Stimulated activated CD8-positive, alpha-beta memory T cell treated with anti-CD3 and anti-CD28 coated beads, Interleukin-7, amount 100 ng/mL, for 1 hour (primary cell): Measurements from ENCODE around the gene GDF9.

Source experiments
- DNase-seq, 2 donors: peaks; one replicate each; pipeline ENCODE4 v3.0.0-alpha.2; 2020; ENCODE audit warnings: low read depth in 2 of 2

The GDF9 gene

DNA sequence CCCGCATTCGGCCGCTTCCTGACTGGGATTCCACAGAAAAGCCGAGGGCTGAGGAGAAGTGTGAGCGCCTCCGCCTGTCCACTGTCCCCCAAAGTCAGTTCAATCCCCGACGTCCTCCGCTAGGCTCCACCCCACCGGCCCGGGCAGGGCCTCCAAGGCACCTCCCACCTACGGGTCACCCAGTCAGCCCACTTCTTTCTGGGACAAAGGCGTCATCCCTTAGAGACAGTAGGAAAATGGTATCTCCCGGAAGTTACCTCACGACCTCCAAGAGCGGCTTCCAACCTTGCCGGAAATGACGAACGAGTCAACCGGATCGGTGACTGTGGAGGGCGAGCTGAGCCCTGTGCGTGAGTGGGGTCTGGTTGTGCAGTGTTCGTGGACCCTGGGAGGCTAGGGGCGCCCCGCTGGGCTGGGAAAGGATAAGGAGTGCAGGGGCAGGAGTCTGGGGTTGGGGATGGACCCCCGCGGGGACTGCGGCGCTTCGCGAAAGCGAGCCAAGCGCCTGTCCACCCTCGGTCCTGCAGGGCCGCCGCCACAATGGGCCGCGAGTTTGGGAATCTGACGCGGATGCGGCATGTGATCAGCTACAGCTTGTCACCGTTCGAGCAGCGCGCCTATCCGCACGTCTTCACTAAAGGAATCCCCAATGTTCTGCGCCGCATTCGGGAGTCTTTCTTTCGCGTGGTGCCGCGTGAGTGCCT is at the start of gene GDF9, which contains the start of gene UQCRQ:
GDF9 (minus strand) TSS at position 128 of the 704 bp plus-strand sequence. CDS start 1,936 bp downstream, outside the sequence.
UQCRQ (plus strand) TSS at position 301 of the 704 bp plus-strand sequence; CDS start at position 541, 240 bp downstream.
- peak; percentile 76 to 80 for DNase-seq

- DNase-seq, result no peak
These were observed 49.4 kb upstream of the GDF9 start for GRCh38 chr5:132915681-132916080.

- DNase-seq, result no peak
These were observed 43.4 kb upstream of the GDF9 start for GRCh38 chr5:132909702-132910101.

DNA sequence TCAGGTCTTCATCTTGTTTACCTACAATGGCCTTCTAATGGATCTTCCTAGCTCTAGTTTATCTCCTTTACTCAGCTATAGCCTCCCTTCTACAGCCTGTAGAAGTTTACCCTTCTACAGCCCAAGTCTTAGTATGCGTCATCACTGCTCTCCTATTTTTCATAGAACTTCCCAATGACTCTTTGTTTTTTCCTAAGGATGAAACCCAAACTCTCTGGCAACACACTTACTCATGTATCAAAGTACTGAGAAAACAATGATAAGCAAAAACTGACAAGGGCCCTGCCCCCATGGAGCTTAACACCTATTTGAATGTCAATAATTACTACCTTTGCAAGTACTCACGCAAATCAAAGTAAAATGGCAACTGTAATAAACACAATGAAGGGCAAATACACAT is 40.9 kb upstream of the GDF9 start:
- DNase-seq, result no peak

DNA sequence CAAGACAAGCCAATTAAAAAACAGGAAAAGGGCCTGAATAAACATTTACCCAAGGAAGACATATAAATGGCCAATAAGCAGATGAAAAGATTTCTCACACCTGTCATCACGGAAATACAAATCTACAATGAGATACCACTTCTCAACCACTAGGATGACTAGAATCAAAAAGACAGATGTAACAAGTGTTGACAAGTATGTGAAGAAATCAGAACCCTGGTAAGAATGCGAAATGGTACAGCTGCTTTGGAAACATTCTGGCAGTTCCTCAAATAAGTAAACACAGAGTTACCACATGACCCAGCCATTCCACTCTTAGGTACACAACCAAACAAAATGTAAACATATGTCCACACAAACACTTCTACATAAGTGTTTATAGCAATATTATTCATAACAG is 39.7 kb upstream of the GDF9 start:
- no peak for DNase-seq

GRCh38 chr5:132901730-132902129 is 35.5 kb upstream of the GDF9 start:
- DNase-seq, result no peak

GRCh38 chr5:132901036-132901435 is 34.8 kb upstream of the GDF9 start:
- DNase-seq, result no peak

DNA sequence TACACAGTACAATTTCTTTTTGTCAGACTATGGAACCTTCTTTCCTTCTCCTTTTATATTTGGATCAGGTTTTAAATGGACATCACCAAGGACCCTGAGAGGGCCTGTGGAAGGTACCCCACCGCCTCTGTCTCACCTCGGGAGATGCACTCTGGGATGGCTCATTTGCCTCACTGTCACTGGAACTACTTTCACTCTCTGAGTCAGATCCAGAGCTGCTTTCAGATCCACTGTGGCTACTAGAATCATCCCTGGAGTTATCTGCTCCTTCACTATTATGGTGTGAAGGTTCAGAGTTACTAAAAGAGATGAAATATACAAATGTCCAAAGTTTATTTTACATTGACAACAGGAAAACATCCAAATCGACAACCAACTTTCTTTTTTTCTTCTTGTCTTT is 31.8 kb upstream of the GDF9 start:
- no peak for DNase-seq

- no peak for DNase-seq
These were observed 30.4 kb upstream of the GDF9 start for GRCh38 chr5:132896685-132897084.

- no peak for DNase-seq
These were observed 29.5 kb upstream of the GDF9 start for GRCh38 chr5:132895719-132896305.

DNA sequence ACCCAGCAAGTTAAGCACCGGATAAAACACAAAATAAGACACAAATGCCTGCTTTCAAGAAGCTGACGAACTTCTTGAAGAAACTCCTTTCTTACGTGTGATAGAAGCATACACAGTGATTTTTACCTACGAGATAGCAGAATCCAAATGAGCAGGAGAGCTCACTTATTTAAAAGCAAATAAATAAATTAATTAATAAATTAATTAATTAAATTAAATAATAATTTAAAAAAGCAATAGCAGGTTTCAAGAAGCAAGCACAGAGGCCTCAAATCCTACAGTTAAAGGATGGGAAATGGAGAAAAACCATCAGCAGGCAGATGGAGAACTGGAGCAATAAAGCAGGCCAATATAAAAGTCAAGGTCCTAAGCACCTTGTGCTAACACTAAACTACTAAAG is 24.5 kb upstream of the GDF9 start:
- DNase-seq, result no peak

- no peak for DNase-seq
These were observed 23.2 kb upstream of the GDF9 start for GRCh38 chr5:132889501-132889900.

GRCh38 chr5:132887283-132887682 is 21.0 kb upstream of the GDF9 start:
- DNase-seq, result no peak

DNA sequence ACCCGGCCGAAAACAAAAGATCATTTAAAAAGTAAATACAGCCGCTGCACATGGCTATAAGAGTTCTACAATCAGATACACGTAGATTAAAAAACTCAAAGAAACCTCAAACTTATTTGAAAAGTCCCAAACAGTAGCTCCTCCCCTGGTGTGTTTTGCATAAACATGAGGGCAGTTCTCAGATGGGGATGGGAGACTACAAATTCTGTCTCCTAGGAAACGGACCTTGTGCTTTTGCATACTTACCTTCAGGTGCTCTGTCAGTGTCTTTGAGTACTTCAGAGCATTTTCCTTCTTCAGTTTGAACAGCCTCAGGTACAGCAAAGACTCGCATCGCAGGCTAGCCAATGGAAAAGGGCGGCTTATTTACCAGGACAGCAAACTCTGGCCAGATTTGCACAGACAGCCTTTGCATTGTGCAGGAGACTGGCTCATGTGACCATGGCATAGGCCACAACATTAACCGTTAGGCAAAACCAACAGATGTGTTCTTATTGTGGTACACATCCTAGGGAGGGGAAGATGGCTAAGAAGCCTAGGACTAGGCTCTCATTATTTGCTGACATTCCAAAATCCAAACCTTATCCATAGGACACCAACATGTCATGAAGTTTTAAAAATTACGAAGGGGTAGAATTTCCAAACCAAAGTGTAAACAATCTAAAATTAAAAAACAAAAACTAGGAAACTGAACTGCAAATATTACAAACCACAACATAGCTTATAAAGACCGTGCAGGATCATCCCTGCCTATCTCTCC is 20.0 kb upstream of the GDF9 start:
- no peak for DNase-seq

GRCh38 chr5:132884548-132884947 is 18.3 kb upstream of the GDF9 start:
- no peak for DNase-seq

DNA sequence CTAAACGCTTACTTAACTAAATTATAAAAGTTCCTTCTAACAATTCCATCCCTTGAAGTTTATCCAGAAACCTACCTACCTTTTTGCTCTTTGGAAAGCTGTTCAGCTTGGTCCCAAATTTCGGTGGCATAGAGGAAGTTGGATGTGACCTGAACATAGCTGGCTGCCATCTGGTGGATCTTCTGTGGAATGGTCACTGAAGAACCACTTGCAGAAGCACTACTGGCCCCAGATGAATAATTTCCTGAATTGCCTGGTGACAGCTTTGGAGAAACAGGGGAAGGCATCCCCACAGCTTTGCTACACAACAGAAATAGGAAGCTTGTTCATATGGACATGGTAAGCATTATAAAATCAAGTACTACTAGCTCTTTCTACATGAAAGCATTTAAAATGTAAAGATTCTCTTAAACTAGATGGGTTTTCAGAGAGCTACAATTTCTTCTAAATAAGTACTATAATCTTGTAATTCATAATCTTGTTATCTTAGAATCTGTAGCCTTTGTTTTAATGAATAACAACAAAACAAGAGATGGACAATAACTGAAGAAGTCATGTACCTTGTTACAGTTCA is 17.1 kb upstream of the GDF9 start:
- no peak for DNase-seq

GRCh38 chr5:132877938-132878337 is 11.7 kb upstream of the GDF9 start:
- DNase-seq, result no peak

DNA sequence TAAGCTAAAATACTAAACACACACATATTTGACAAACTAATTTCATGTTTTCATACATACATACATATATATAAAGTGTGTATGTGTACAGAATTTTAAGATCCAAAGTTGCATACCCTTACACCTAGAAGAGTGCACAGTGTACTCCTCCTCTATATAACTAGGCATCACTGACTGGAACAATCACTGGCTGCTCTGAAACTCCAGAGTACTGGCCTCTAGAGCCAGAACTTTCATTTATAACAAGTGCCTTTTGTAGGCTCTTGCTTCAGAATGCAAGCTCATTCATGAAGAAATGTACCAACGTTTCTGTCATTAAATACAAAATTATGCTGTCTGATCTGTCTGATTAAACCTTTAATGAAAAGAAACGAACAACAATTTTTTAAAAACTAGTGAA is 11.2 kb upstream of the GDF9 start:
- no peak for DNase-seq

DNA sequence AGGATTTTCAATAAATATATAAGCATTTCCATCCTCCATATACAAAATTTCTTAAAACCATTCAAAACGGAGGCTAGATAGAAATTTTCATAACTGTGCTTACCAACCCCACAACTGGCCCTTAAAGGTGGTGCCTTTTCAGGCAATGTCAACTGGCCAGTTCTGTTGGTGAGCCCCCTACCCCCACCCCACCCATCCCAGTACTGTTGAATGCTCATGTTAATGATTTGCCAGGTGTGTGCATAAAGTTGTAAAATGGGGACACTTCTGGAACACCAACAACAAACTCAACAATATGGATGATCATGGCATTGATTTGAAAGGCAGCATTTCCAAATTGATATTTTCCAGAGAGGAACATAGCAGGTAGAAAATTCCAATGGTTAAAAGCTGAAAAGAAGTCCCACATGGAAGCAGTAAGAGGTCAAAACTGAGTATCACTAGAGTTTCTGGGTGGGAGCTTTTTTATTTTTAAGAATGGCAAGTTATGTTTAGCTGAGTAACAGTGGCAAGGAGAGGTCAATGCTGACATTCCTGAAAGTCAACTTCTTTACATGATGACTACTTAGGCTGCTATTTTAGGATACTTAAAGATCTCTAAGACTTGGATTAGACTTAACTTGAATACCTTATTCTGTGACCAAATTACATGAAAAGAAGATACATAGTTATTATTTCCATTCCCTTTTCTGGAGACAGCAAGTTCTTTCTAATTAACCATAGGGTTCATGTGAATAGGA is 9.9 kb upstream of the GDF9 start:
- DNase-seq, result no peak

DNA sequence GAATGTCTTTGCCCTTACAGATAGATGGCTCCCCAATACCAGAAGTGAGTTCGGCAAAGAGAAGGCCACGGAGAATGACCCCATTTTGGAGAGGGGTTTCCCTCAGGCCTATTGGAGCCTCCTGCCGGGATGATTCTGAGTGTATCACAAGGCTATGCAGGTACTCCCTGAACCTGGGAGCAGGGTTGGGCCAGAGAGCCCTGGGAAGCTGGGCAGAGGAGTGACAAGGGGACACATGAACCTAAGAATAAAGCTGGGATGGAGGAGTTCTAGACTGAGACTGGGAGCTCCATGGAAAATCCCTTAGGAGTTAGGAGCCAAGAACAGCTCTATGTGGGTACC is 7.6 kb upstream of the GDF9 start:
- DNase-seq, result no peak

DNA sequence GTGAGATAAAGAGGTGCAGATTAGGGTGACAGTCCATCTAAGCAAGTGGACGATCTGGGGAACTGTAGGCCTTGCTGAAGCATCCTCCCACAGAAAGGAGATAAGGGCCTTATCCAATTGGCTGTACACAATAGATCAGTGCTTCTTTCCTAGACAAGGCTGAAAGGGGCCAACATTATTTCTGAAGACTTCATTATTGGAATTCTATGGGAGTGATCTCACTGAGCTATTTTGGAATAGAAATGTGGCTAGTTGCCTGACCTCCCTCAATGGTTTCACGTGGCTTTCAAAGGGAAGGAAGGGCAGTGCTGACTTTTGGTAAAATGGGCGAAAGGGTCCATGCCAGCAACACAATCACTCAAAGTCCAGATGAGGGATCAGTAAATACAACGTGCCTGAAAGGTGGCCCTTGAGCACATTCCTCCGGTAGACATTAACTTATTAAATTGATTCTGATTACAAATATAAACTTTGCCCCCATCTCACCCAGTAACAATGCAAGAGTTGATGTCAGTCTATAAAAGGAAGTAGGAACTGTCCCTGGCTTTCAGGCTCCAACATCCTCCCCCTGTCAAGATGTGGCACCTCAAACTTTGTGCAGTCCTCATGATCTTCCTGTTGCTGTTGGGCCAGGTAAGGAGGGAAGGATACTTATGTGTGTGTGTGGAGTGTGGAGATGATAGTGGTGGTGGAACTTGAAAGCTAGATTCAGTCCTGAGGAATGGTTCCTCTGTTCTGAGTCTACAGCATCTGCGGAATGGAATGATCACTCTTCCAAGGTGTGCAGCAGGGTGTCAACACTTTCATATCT is 7.1 kb upstream of the GDF9 start, which contains the start of gene LEAP2:
LEAP2 (plus strand) TSS at position 550 of the 811 bp plus-strand sequence; CDS start at position 577, 27 bp downstream.
- no peak for DNase-seq
